GM18867 (cell line): ENCODE results near the gene PRKN.
"Not testable (repeated sequence)": the region's sequence is repeated elsewhere in the genome, so short reads cannot be mapped to it uniquely, and the experiment has no call there.

ENCODE experiments used
- ATAC-seq: cut with Tn5 transposase; IDR thresholded peaks from one replicate; pipeline ENCODE4 v1.9.1; 2021; ENCODE audit warnings: mild to moderate bottlenecking, moderate library complexity; ENCODE audit not compliant: unreplicated experiment

The PRKN gene

DNA sequence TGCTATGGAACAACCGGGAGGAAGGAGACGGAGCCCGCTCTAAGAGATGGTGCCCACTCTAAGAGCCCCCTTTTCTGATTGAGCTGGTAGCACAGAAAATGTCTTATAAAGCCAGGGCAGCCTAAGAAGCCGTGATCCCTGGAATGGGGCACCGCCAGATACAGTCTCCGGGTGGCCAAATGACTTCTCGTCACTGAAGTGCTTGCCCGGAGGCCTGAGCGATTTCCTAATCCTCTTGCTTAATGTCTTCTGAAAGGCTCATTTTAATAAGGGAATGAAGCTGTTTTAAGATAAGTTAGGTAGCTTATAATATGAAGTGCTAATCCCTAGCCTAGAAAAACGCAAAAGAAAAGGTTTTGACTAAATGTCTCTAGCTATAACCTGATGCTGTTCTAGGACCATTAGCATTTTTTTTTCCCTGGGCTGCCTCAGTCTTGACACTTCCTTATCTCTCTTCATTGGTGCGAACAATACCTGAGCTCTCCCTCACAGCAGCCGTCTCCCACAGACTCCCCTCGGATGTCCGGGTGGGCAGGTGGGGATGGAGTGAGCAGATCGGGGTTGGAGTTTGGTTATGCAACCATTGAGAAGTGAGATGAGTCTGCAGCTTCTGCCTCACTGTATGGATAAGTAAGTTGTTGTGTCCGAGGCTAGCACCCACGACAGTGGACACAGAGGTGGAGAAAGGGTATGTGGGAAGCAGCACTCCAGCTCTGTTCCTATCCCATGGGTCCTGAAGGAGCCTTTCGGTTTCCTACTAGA is 894.3 kb downstream of the PRKN start:
- no peak for ATAC-seq

DNA sequence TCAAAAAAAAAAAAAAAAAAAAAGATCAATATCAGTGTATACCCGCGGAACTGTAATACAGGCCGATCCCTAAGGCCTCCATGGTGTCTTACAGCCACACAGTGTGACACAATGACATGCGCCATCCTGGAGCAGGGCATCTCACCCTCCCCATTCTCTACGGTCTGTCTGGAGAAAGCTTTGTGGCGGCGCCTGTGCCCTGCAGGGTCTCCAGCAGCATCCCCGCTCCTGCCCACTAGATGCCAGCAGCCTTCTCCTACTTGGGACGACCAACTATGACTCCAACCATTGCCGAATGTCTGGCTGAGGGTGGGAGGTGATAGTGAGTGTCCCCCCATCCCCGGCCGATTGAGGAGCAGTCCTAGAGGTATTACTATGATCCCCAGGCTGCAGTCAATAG is 894.9 kb downstream of the PRKN start:
- ATAC-seq = no peak

DNA sequence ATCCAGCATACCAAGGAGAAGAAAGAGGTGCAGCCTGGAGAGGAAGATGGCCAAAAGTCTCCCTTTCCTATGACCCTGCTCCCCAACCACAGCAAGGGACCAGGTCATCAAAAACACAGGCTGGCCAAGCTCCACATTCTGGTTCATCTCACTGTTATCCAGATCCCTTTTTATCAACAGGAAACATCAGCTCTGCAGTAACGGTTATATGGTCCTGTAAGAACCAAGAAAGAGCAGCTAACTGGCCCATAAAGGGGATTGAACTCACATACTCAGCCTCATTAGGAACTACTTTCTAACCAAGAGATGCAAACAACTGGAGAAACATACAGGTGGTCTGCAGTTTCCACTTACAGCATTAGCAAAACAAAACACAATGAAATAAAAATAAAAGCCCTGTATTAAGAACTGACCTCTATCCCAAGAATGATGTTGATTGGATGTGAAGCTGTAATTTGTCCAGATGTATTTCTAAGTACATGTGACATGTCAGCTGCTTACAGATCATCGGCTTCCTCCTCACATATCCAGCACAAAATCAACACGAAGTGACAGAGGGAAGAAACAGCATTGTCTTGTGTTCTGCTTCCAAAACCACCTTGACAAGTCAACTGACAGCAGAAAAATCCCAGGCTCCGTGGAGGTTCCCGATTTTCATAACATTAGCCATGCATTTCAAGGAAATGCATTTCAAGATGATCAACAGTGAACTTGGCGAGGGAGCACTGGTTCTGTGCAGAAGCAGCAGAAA is 896.5 kb downstream of the PRKN start:
- no peak for ATAC-seq

DNA sequence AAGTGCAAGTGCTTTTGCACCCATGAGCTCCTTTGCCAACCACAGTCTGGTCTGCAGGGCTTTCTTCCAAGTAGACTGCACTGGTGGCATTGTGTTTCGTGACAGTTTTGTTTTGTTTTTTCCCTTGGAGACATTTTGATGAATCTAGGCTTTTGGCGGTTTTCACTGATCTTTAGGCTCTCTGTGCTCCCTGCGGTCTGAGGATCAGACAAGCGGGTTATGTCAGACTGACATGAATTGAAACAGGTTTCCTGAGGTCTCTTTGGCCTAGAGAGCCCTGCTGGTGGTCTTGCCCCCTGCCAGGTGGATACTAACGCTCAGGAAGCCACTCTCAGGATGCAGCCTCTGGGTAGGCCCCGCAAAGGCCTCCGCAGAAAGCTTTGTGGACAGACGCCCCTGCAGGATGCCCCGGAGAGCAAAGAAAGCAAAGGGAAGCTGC is 898.3 kb downstream of the PRKN start:
- no peak for ATAC-seq

DNA sequence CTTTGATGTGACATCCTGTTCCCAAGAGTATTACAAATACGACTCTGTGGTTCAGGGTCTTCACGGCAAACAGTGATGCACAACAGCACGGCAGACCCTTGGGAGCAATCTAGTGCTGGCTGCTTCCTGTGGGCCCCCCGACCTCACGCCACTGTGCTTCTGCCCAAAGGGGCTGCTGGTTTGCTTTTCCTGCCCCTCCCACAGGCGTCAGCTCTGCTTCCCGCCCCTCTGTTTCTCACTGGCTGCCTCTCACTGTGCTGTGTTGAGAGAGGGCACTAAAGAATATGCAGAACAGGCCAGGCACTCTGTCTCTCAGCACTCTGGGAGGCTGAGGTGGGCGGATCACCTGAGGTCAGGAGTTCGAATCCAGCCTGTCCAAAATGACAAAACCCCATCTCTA is 899.2 kb downstream of the PRKN start:
- ATAC-seq = no peak

DNA sequence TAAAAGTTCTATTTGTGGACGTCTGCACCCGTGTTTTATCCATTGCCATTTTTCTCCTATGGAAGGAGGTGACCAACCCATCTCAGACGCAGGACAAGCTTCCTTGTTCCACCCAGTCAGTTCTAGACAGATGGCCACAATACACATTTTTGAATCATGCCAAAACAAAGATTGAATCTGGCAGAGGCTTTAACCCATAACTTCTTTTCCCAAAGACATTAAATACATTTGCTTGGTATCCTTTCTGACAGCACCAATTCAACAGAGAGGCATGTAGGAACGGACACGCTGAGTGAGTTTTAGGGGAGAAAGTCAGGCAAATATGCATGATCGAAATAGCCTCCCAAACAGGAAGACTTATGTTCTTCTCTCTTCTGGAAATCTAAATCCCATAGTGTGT is 901.1 kb downstream of the PRKN start:
- ATAC-seq = no peak

DNA sequence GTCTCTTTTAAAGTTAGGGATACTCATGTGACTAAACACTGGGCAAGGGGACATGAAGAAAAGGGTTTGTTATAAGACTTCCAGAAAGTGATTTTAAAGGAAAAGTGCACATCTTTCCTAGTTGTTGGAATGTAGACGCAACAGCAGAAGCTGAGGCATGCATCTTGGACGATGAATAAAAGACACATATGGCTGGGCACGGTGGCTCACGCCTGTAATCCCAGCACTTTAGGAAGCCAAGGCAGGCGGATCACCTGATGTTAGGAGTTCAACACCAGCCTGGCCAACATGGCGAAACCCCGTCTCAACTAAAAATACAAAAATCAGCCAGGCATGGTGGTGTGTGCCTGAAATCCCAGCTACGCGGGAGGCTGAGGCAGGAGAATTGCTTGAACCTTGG is 905.4 kb downstream of the PRKN start:
- not testable (repeated sequence) for ATAC-seq

DNA sequence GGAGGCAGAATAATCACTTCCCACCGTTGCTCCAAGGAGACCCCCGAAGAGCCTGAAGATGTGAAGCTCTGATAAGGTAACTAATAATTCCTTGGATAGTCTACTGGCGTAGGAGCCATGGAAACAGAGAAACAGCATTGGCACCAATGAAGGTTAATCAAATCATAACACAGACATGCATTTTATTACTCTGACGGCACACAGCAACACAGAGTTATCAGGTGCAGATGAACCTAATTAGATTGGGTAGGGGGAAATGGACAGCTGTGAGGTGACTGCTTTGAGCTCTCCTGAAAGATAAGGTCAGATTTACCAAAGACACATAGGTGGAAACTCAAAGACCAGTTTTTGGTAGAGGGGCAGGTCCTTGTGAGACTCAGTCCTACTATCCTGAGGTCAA is 909.7 kb downstream of the PRKN start:
- no peak for ATAC-seq

DNA sequence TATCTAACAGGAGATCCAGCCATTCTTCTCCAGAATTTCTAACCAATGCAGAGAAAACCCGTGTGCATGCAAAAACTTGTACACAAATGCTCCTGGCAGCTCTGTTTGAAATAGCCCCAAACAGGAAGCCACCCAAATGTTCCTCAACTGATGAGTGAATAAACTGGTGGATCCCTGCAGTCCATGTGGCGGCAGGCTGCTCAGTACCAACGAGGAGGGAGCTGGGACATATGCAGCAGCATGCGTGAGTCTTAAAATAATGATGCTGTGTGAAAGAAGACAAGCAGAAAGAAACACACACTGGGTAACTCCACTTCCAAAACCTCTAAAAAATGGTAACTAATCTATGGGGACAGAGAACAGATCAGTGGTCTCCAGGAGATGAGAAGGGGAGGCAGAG is 911.6 kb downstream of the PRKN start:
- ATAC-seq = no peak

DNA sequence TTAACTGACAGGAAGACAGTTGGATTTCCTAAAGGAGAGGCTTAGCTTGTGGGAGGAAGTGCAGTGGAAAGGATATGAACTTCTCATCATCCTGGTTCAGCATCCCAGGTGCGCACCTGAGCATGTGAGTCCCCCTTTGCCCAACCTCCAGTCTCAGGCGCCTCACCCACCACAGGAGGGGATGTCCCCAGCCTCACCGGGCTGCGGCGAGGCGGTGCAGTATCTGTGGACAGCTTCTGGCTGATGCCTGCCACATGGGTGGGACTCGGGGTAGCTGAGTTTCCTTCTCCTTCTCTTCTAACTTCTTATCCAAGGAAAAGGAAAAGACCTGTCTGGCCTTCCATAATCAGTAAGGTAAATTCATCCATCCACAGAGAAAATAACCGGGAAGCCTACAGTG is 914.4 kb downstream of the PRKN start:
- no peak for ATAC-seq

DNA sequence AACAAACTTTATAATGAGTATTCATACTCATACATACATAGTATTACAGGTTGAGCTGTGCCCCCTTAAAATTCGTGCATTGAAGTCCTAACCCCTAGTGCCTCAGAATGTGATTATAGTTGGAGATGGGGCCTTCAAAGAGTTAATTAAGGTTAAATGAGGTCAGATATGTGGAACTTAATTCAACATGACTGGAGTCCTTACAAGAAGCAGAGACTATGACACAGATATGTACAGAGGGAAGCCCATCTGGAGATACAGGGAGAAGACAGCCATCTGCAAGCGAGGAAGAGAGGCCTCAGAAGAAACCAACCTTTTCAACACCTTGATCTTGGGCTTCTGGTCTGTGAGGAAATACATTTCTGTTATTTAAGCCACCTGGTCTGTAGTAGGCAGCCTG is 917.6 kb downstream of the PRKN start:
- no peak for ATAC-seq

DNA sequence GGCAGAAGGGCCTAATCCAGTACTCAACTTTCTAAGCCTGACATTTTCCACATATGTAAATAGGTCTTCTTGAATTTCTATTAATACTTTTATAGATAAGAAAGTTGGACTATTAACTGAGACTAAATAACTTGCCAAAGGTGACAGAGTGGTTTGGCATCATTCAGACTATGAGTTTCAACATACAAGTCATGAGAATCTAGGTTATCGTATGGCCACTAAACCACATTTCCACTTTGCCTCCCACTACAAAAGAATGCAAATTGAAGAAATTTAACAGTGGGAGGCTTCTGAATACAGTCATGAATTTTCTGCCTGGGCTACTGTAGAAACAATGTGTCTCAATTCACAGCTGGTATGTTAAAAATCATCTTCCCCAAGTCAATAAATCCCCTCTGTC is 922.7 kb downstream of the PRKN start:
- ATAC-seq = no peak

DNA sequence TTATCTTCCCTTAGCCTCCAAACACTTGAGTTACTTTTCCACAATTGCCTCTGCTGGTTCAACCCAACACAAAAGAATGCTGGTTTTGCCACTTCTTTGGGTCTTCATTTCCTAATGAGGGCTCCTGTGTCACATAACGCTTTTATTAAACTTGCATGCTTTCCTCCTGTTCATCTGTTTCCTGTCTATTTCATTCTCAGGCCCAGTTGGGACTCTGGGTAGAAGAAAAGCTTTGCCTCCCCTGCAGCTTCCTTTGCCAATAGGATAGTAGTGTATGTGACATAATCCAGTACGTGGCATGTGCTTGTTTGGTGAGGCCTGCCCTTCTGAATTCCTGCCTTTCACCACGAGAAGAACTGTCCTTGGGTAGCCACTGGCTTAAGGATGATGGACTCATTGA is 924.4 kb downstream of the PRKN start:
- no peak for ATAC-seq

DNA sequence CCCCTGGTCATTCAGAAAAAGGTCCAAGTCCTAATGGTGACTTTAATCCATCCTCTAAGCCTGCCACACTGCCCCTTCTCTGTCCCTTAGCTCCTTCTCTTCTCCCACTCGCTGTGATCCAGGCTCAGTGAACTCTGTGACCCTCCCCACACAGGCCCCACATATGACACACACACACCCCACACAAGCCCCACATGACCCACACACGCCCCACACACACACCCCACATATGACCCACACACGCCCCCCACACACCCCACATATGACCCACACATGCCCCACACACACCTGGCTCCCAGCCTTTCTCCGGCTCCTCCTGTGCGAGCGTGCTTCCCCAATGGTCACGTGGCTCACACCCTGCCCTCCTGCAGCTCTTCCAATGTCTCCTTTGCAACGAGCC is 925.3 kb downstream of the PRKN start:
- ATAC-seq = no peak

DNA sequence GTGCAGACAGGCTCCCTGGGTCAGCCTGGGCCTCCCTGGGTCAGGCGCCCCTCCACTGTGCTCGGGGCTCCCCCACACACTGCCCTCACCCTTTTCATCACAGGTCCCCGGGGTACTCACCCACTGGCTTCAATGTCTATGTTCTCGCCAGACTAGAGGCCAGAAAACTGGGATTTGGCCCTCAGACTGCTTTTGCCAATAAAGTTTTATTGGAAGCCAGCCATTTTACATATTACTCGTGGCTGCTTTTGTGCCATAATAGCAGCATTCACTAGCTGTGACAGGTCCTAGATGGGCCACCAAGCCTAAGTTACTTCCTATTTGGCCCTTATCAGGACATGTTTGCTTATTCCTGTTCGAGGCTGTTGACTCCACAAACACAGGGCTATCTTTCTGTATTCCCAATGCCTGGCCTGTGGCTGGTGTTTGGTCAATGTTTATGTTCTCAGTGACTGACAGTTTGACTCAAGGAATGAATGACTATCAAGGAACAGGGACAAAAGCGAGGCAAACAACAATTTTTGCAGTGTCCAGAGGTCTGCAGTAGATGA is 928.6 kb downstream of the PRKN start:
- ATAC-seq = no peak

DNA sequence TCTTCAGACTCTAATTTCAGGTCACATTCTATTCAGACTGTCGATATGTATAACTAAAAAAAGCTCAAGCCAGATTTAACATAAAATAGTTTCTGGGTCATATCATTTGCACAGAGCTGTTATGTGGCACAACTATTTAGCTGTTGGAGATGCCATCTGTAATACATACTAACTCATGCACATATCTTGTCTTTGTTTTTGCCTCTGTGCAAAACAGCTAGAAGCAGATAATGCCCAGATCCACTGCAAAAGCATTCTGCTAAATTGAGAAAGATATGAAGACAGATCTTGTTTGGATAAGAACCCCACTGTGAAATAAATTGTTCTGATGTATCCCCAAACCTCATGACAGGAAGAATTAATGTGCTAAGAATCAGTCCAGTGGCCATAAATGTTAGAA is 930.9 kb downstream of the PRKN start:
- no peak for ATAC-seq

DNA sequence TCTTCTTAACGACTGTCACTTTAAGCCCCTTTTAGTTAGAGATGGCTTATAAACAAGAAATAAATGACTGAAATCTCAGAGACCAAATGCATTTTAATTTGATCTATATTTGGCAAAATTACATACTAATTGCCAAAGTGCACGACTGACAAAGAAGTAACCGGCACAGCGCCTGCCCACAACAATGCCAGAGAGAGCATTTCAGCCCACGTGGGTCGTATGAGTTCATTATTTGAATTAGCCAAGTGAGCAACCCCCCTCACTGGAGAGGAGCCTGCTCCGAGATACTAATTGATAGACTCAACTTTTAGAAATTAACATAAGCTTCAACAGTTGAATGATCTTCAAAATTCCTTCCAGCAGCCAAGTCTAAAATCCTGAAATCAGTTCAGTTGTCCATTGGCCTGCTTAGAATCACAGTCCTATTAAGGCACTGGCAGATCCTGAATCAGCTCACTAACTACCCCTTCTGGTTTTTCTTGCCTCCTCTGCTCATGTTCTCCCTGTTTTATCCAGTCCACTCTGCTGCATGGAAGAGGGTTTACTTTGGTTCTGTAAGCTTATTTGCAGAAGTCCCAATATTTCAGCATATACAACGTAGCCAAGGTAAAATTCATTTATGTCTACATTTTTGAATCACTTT is 934.6 kb downstream of the PRKN start:
- no peak for ATAC-seq

DNA sequence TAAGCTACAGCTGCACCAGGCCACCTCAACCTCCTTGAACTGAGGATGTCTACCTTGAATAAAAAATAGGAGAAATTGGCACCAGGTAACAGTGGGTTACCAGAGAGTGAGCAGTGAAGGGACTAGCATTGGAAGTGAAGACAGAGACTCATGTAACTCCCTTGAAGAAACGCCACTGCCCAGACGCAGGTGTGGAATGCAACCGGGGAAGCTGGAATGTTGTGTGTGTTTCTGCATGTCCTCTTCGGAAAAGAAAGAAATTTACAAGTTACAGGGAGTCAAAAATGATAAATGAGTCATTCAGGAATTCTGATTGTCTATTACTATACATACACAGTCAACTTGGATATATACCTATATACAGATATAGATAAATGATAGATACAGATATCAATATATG is 939.0 kb downstream of the PRKN start:
- ATAC-seq = no peak

DNA sequence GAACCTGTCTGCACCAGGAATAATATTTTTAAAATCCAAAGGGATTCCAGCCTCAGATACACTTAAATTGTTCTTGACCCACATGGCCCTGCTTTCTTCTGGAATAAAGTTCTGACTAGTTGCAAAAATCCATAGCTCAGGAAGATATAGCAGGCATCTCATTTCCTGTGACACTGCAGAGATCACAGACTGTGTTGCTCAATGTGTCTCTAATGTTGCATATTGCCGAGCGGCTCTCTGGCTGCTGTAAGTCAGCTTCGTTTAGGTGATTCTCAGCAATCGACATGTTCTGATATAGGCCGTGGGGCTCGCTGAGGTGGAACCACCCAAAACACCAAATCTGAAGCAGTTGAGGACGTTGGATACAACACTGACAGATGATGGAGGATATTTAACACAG is 955.4 kb downstream of the PRKN start:
- no peak for ATAC-seq

DNA sequence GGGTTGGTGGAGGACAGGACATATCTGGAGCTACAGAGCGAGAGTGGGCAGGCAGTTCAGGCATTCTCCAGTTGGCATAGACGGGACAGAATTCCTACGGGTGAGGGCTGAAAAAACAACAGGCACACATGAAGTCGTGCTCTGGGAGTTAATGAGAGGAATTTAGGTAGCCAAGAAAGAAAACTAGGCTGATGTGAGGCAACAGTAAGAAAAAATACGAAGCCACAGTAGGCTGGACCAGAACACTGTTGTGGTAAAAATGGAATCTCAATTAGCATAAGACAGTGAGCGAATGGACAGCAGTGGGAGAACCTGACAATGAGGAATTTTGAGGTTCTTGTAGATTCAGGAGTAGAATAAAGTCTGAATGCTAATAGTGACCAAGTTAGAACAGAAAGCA is 965.6 kb downstream of the PRKN start:
- ATAC-seq = no peak

DNA sequence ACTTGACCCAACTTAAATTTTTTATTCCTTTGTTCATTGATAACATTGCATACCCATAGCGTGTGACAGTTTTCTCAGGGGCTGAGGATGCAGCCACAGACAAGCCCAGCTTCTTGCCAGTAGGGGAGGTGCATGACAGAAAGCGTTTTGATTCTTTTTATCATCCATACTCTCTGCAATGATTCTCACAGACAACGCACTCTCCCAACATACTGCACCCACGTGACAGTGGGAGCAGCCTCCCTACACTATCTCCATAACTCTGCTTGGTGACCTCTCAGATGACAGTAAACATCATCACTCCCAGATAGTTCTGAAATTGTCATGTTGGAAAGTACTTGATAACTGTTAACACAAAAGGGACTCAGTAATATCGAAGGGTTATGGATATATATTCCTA is 972.5 kb downstream of the PRKN start:
- ATAC-seq = no peak

DNA sequence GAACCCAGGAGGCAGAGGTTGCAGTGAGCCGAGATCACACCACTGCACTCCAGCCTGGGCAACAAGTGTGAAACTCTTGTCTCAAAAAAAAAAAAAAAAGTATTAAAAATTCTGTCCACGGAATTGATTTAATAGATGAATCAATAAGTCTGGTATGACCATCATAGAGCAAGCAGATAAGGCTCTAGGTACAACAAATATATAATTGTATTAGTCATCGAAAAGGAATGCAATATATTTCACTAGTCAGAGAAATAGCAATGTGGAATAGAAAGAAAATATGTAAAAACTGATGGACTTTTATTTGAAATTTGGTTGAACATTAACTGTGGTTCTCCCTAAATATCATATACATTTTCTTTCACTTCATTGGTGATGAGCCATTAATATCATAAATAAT is 976.9 kb downstream of the PRKN start:
- ATAC-seq = no peak
